K562 (cell line): ENCODE measurements around the gene SCGB1D1. TPM values are rescaled to one million over a fixed set of nuclear protein-coding genes. Genes with fewer than 3 reads are reported as not detected.

Source experiments
- ATAC-seq: fragments of 200-7000 bp; cut with Tn5 transposase; 3 replicates; pipeline ENCODE4 v1.9.1; 2020; ENCODE audit warnings: moderate library complexity
- BruUV-seq: library from RNA; stranded (reverse); fragments of 400-500 nt; replicated peaks from 2 replicates; lab custom pipeline; 2021; lab: Mats Ljungman, UMichigan
- CTCF ChIA-PET: fragments of 300-600 bp; formaldehyde crosslinking; extraction: SDS; loops from one replicate; lab custom pipeline; 2021; ENCODE audit warnings: low intra/inter-chr PET ratio; lab: Yijun Ruan, JAX
- POLR2A ChIA-PET: fragments of 300-600, 350-650 bp; sonication (Branson Sonifier 250); formaldehyde crosslinking; extraction: SDS; loops from one replicate; lab custom pipeline; 2021; ENCODE audit warnings: antibody characterized with exemption, inconsistent platforms; lab: Yijun Ruan, JAX
- DNase-seq, 4 experiments: peaks; one replicate each; pipeline versions ENCODE4 v3.0.0 to v3.0.0-alpha.2; 2011 to 2018; ENCODE audit warnings: low spot score in 3 of 4, mixed read lengths in 3 of 4; ENCODE audit errors: extremely low read depth in 1 of 4
- FAIRE-seq: peaks from 2 replicates; lab custom pipeline; 2011; peaks lifted over from hg19 to GRCh38; lab: Jason Lieb, UNC
- H2AFZ ChIP-seq: 2 replicates; pipeline ENCODE4 v1.6.0; 2011; ENCODE audit warnings: low read depth, low read length, control low read depth, inconsistent platforms
- H3K27ac ChIP-seq: fragments of 200-600 bp; 3 replicates; pipeline ENCODE4 v1.8.0; 2011; ENCODE audit warnings: low read depth, mild to moderate bottlenecking, control low read depth, inconsistent platforms, low read length, moderate library complexity, mixed read lengths; ENCODE audit errors: extremely low read depth
- H3K27me3 ChIP-seq, 2 experiments: fragments of 300-600 bp in 1 of 2; 2 replicates in 1 of 2; 3 replicates in 1 of 2; pipeline versions ENCODE4 v1.6.0 to v1.8.0; 2011; ENCODE audit warnings: inconsistent platforms in 2 of 2, low read length in 2 of 2, mild to moderate bottlenecking in 1 of 2, mixed read lengths in 1 of 2, moderate library complexity in 1 of 2; ENCODE audit not compliant: control insufficient read depth in 2 of 2, insufficient read depth in 2 of 2
- H3K36me3 ChIP-seq: fragments of 300-600 bp; 3 replicates; pipeline ENCODE4 v1.8.0; 2011; ENCODE audit warnings: mild to moderate bottlenecking, low read length, inconsistent platforms; ENCODE audit not compliant: control insufficient read depth, insufficient read depth
- H3K4me1 ChIP-seq, 2 experiments: fragments of 200-600 bp in 1 of 2; replicated peaks in 1 of 2; 2 replicates in 1 of 2; 3 replicates in 1 of 2; pipeline versions ENCODE4 v1.5.1 to v1.8.0; 2011; ENCODE audit warnings: inconsistent platforms in 2 of 2, low read length in 2 of 2, mild to moderate bottlenecking in 1 of 2, mixed read lengths in 1 of 2, moderate library complexity in 1 of 2; ENCODE audit not compliant: control insufficient read depth in 2 of 2, insufficient read depth in 2 of 2
- H3K4me2 ChIP-seq: 2 replicates; pipeline ENCODE4 v1.6.1; 2011; ENCODE audit warnings: low read length, control low read depth, inconsistent platforms, mixed read lengths; ENCODE audit not compliant: insufficient read depth
- H3K4me3 ChIP-seq: fragments of 200-600 bp; sonication (generic), shearing (Covaris generic); 2 replicates; pipeline ENCODE4 v1.5.1; 2016; ENCODE audit warnings: control low read depth, inconsistent platforms
- H3K79me2 ChIP-seq: fragments of 200-600 bp; 3 replicates; pipeline ENCODE4 v1.8.0; 2011; ENCODE audit warnings: low read length, inconsistent platforms; ENCODE audit not compliant: control insufficient read depth, insufficient read depth
- H3K9ac ChIP-seq, 2 experiments: 2 replicates each; pipeline versions ENCODE4 v1.6.0 to v1.6.1; 2011; ENCODE audit warnings: low read depth in 2 of 2, low read length in 2 of 2, control low read depth in 1 of 2, inconsistent platforms in 1 of 2, mild to moderate bottlenecking in 1 of 2, mixed read lengths in 1 of 2; ENCODE audit not compliant: insufficient read depth in 1 of 2
- H3K9me1 ChIP-seq: one replicate; pipeline ENCODE4 v1.6.0; 2011; ENCODE audit warnings: inconsistent platforms, mild to moderate bottlenecking, low read length, moderate library complexity; ENCODE audit not compliant: control insufficient read depth, insufficient read depth
- H3K9me3 ChIP-seq: replicated peaks from 2 replicates; pipeline ENCODE4 v1.5.1; 2011; ENCODE audit warnings: low read depth, low read length, inconsistent platforms; ENCODE audit not compliant: control insufficient read depth, insufficient read depth
- H4K20me1 ChIP-seq: replicated peaks from 2 replicates; pipeline ENCODE4 v1.6.1; 2011; ENCODE audit warnings: low read length, inconsistent platforms, mixed read lengths; ENCODE audit not compliant: control insufficient read depth, insufficient read depth
- ADNP ChIP-seq: fragments of 200-800 bp; sonication (Bioruptor generic); IDR thresholded peaks from 2 replicates; pipeline ENCODE4 v1.6.1; 2016; ENCODE audit warnings: missing genetic modification characterization, missing compliant biosample characterization
- CBX8 ChIP-seq: fragments of 200-600 bp; sonication (generic); IDR thresholded peaks from 2 replicates; pipeline ENCODE4 v1.6.1; 2012; ENCODE audit warnings: borderline replicate concordance, mixed run types, low read depth, mild to moderate bottlenecking, moderate library complexity, mixed read lengths, low read length, control low read depth, inconsistent platforms; ENCODE audit not compliant: poor library complexity, severe bottlenecking; ENCODE audit errors: extremely low read depth
- HBP1 ChIP-seq: fragments of 450-650 bp; formaldehyde crosslinking; IDR thresholded peaks from 2 replicates; pipeline ENCODE4 v1.4.0; 2022; ENCODE audit warnings: missing genetic modification characterization
- MBD2 ChIP-seq: sonication (generic); IDR thresholded peaks from 2 replicates; pipeline ENCODE4 v1.6.1; 2016; ENCODE audit warnings: low read depth, borderline replicate concordance
- POLR2AphosphoS2 ChIP-seq: IDR thresholded peaks from 2 replicates; pipeline ENCODE4 v1.6.1; 2012; ENCODE audit warnings: low read length, improper control_type of control experiment
- ZNF184 ChIP-seq: sonication (generic); formaldehyde crosslinking; IDR thresholded peaks from 2 replicates; pipeline ENCODE4 v1.5.0; 2020; ENCODE audit warnings: missing genetic modification reagents
- WGBS: fragments of 100-300 bp; shearing (Covaris generic); methylation state at CpG from one replicate; pipeline ENCODE4 v1.1.6; 2016; ENCODE audit warnings: low coverage, mixed read lengths; ENCODE audit not compliant: insufficient coverage; ENCODE audit errors: missing lambda C conversion rate; 5-methylcytosine and 5-hydroxymethylcytosine counted together
- in situ Hi-C: fragments of 300-500 bp; cut with MboI; formaldehyde crosslinking; loops from 4 replicates; pipeline ENCODE4 v1.15.0; 2018; ENCODE audit warnings: inconsistent platforms, mixed read lengths
- intact Hi-C: fragments of 100-400 bp; cut with micrococcal nuclease; formaldehyde crosslinking; loops from 2 replicates; pipeline ENCODE4 v1.14.2; 2022
- polyA plus RNA-seq, 8 experiments: library from polyadenylated mRNA; depleted of rRNA in 4 of 8; stranded (reverse) in 5 of 8; unstranded in 3 of 8; fragments of >200 nt; fragmentation: Nextera tagmentation in 2 of 8; fragmentation: Illumina TruSeq in 1 of 8; extraction: Ambion mirVana in 2 of 8; extraction: Trizol in 1 of 8; gene quantifications; 2 replicates each; pipeline versions ENCODE4 v1.2.1 to v1.2.3, GENCODE V29; 2011 to 2014; ENCODE audit warnings: inconsistent platforms in 1 of 8, missing spikeins in 1 of 8
- total RNA-seq, 7 experiments: library from RNA; depleted of rRNA in 6 of 7; stranded (reverse); fragments of >200 nt in 6 of 7; fragmentation: Illumina TruSeq in 2 of 7; extraction: Trizol in 2 of 7; gene quantifications; 2 replicates each; pipeline versions ENCODE4 v1.2.1 to v1.2.3, GENCODE V29; 2011 to 2021; ENCODE audit warnings: low replicate concordance in 1 of 7
- TF ChIP-seq, protein P1 (sequence below): sonication (generic); formaldehyde crosslinking; IDR thresholded peaks from 2 replicates; pipeline ENCODE4 v1.8.0; 2022; ENCODE audit warnings: mild to moderate bottlenecking, low read depth, missing genetic modification reagents
- TF ChIP-seq, protein P2 (sequence below): fragments of 250-450 bp; sonication (Bioruptor Pico); IDR thresholded peaks from 2 replicates; pipeline ENCODE4 v1.6.1; 2021; ENCODE audit warnings: mild to moderate bottlenecking

SCGB1D1 gene
- total and polyA plus RNA-seq, 9 of the 15 experiments (the other 6 are each of a cell fraction or from before 2014, with no cell fraction given): not detected

GRCh38 chr11:62182147-62182891, 7.7 kb upstream of the SCGB1D1 start:
- POLR2A ChIA-PET: no interaction called here
- Histone ChIP-seq H3K9ac (no peak overlapping the region), H4K20me1 (no peaks in the 10 kb centered on the region), H3K36me3 (no peaks in the 10 kb centered on the region), H3K79me2 (no peaks in the 10 kb centered on the region), H3K4me3 (no peak overlapping the region), H3K4me1 (no peaks in the 10 kb centered on the region), H2AFZ (no peak overlapping the region), H3K9me1 (no peaks in the 10 kb centered on the region), H3K4me2 (no peak overlapping the region), H3K27me3 (peaks cover 12 to 13% of the 10 kb centered on the region in 2 experiments; a peak in 3 of 5 replicates), H3K27ac (no peak overlapping the region), H3K9me3 (no peaks in the 10 kb centered on the region)
- TF ChIP-seq POLR2AphosphoS2: no peak
- peak; percentile 55 for TF ChIP-seq CBX8
- no TSS peak for BruUV-seq
- ATAC-seq: no peak
- in situ Hi-C loops: no loop called here
- CTCF ChIA-PET: no interaction called here
- intact Hi-C loops: no loop called here
- no peak for FAIRE-seq
- no peak for DNase-seq
- 0% methylated on average over 8 of the region's 8 CpGs for WGBS

DNA sequence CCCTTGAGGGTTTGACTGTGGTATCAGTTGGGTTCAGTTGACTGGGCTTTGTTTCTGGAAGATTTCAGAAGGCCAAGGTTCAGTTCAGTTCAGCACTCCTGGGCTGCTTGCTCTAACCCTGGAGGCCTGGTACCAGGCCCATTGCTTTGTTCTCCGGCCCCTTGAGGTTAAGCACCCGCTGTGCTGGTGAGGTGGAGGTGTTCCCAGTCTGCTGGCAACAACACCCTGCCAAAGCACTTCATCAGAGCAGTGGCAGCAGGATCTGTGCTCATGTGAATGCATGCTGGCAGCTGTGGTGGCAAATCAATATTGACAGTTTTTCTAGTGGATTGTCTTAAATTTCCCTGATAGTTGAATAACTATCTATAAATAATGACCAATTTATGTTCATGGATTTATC, 3.8 kb upstream of the SCGB1D1 start:
- DNase-seq: no peak
- Histone ChIP-seq H3K9me3 (no peaks in the 10 kb centered on the region), H3K36me3 (no peaks in the 10 kb centered on the region), H3K4me1 (no peaks in the 10 kb centered on the region), H4K20me1 (0 out of 2 replicates have a peak, but pooled peaks cover 4% of the 10 kb centered on the region), H3K9me1 (no peaks in the 10 kb centered on the region), H2AFZ (no peak overlapping the region), H3K9ac (peak overlapping the region in 1 of 2 experiments; percentile 72; a peak in 1 of 4 replicates), H3K79me2 (no peaks in the 10 kb centered on the region), H3K27me3 (peaks cover 29 to 36% of the 10 kb centered on the region in 2 experiments), H3K4me2 (no peak overlapping the region), H3K4me3 (no peak overlapping the region), H3K27ac (no peak overlapping the region)
- intact Hi-C loops: no loop called here
- TF ChIP-seq ADNP (tag) (no peak), HBP1 (CRISPR knock-in tag) (no peak), MBD2 (no peak), ZNF184 (CRISPR knock-in tag) (no peak)
- TF ChIP-seq, protein P1, sequence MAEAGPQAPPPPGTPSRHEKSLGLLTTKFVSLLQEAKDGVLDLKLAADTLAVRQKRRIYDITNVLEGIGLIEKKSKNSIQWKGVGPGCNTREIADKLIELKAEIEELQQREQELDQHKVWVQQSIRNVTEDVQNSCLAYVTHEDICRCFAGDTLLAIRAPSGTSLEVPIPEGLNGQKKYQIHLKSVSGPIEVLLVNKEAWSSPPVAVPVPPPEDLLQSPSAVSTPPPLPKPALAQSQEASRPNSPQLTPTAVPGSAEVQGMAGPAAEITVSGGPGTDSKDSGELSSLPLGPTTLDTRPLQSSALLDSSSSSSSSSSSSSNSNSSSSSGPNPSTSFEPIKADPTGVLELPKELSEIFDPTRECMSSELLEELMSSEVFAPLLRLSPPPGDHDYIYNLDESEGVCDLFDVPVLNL (CRISPR knock-in tag): no peak
- TF ChIP-seq, protein P2, sequence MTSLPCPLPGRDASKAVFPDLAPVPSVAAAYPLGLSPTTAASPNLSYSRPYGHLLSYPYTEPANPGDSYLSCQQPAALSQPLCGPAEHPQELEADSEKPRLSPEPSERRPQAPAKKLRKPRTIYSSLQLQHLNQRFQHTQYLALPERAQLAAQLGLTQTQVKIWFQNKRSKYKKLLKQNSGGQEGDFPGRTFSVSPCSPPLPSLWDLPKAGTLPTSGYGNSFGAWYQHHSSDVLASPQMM (CRISPR knock-in tag): no peak
- WGBS: 0% methylated on average over 2 of the region's 2 CpGs
- BruUV-seq: no TSS peak
- ChIA-PET POLR2A (no interaction called here), CTCF (no interaction called here)
- no peak for FAIRE-seq
- in situ Hi-C loops: no loop called here
- no peak for ATAC-seq
